Inflammatory macrophage (primary cell): ENCODE measurements around the gene STARD10.

Source experiments
- DNase-seq, 2 donors: peaks; one replicate each; pipeline ENCODE4 v3.0.0-alpha.2; 2020 to 2022

Gene STARD10

GRCh38 chr11:72704783-72705265 is 89.0 kb downstream of the STARD10 start:
- no peak for DNase-seq
